Fibroblast of the aortic adventitia (primary cell): Measurements from ENCODE around the gene JAML. TPM values are rescaled to one million over a fixed set of nuclear protein-coding genes. Genes with fewer than 3 reads are reported as not detected.
A peak's percentile ranks its signal among the peaks of the same experiment; 100 is the strongest.
"Not testable (repeated sequence)": the region's sequence is repeated elsewhere in the genome, so short reads cannot be mapped to it uniquely, and the experiment has no call there.

ENCODE experiments used
- DNase-seq: peaks from one replicate; pipeline ENCODE4 v3.0.0-alpha.2; 2010; ENCODE audit warnings: low read depth
- H3K4me3 ChIP-seq: 2 replicates; pipeline ENCODE4 v1.5.1; 2011; ENCODE audit warnings: low read depth, mild to moderate bottlenecking, control low read depth, low read length, moderate library complexity
- total RNA-seq: library from RNA; depleted of rRNA; stranded (reverse); fragments of >200 nt; gene quantifications from 2 replicates; pipeline ENCODE4 v1.2.3, GENCODE V29; 2012; ENCODE audit warnings: low replicate concordance
- TF ChIP-seq, protein P1 (sequence below): IDR thresholded peaks from 2 replicates; pipeline ENCODE4 v1.5.1; 2011; ENCODE audit warnings: mild to moderate bottlenecking, low read length, control low read depth, inconsistent platforms; ENCODE audit not compliant: insufficient read depth

JAML gene
- total RNA-seq, 1 donor, result not detected

GRCh38 chr11:118186346-118187107 is 38.3 kb downstream of the JAML start:
- TF ChIP-seq, protein P1, sequence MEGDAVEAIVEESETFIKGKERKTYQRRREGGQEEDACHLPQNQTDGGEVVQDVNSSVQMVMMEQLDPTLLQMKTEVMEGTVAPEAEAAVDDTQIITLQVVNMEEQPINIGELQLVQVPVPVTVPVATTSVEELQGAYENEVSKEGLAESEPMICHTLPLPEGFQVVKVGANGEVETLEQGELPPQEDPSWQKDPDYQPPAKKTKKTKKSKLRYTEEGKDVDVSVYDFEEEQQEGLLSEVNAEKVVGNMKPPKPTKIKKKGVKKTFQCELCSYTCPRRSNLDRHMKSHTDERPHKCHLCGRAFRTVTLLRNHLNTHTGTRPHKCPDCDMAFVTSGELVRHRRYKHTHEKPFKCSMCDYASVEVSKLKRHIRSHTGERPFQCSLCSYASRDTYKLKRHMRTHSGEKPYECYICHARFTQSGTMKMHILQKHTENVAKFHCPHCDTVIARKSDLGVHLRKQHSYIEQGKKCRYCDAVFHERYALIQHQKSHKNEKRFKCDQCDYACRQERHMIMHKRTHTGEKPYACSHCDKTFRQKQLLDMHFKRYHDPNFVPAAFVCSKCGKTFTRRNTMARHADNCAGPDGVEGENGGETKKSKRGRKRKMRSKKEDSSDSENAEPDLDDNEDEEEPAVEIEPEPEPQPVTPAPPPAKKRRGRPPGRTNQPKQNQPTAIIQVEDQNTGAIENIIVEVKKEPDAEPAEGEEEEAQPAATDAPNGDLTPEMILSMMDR, result no peak
- H3K4me3 ChIP-seq, result no peak overlapping the region
- no peak for DNase-seq

- no peak overlapping the region for H3K4me3 ChIP-seq
- no peak for DNase-seq
- TF ChIP-seq, protein P1, result no peak
Measured at GRCh38 chr11:118184784-118185579, 39.8 kb downstream of the JAML start.

DNA sequence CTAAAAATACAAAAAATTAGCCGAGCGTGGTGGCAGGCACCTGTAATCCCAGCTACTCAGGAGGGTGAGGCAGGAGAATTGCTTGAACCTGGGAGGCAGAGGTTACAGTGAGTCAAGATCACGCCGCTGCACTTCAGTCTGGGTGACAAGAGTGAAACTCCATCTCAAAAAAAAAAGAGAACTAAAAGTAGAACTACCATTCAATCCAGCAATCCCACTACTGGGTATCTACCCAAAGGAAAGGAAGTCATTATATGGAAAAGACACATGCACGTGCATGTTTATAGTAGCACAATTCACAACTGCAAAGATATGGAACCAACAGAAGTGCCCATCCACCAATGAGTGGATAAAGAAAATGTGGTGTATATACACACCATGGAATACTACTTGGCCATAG is 41.1 kb downstream of the JAML start:
- not testable (repeated sequence) for H3K4me3 ChIP-seq, DNase-seq

DNA sequence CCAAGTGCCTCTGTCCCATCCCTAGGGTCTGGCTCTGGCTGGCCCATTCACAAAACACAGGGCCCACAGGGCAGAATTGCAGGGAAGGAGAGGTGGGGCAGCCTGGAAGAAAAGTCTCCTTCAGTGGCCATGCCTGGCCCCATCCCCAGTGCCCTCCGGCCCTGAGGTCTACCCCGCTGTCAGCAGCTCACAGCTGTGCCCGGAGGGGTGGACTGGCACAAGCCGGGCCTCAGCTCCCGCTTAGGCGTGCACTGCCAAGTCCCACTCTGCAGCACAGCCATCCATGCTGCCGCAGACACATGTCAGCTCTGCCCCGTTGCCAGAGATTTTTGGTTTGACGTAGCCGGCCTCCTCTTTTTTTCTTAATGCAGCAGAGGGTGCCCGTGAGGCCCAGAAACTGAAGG is 44.5 kb downstream of the JAML start:
- peak; percentile 18 for DNase-seq
- TF ChIP-seq, protein P1, result no peak
- H3K4me3 ChIP-seq, result no peak overlapping the region

GRCh38 chr11:118176778-118177134 is 48.1 kb downstream of the JAML start:
- DNase-seq, result no peak
- H3K4me3 ChIP-seq, result no peak overlapping the region
- TF ChIP-seq, protein P1, result no peak

GRCh38 chr11:118175993-118176777 is 48.6 kb downstream of the JAML start, which contains the start of gene SCN2B:
Gene SCN2B, minus strand, starts transcription at chr11:118176639. Its CDS starts 208 bp downstream, at chr11:118176431.
- no peak for DNase-seq
- TF ChIP-seq, protein P1, result no peak
- no peak within 1 kb of the TSS for H3K4me3 ChIP-seq
